Measurements from ENCODE around the gene A3GALT2. TPM values are rescaled to one million over a fixed set of nuclear protein-coding genes. Genes with fewer than 3 reads are reported as not detected.

The A3GALT2 gene
- total RNA-seq, 2 experiments from 2014 or later, result not detected

DNA sequence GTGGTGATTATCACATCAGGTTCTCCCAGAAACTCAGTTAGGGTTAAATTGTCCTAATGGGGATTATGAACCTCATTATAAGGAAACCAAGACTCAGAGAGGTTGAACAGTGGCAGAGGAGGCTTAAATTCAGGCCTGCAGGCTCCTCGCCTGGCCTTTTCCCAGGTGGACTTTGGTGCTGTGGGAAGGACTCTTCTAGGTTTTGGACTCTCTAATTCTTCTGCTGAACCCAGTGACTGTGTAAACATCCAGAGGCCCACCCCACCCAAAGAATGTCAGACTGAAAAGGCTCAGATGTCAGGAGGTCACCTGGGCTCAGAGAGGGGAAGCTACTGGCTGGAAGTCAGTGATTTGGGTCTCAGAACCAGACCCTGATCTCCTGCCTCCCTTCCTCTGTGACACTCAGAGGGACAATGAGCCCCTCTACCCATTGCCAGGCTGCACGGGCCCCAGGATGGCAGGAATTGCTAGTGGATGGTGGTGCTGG is 62.1 kb downstream of the A3GALT2 start:
- ChIA-PET POLR2A (no interaction called here), CTCF (ENCODE audit: unreplicated experiment) (interaction anchor here (1.1 kb wide), 1 partner anchor 78 kb away, joined by 3 read pairs; the partner anchor contains the start of gene TRIM62)
- H3K36me3 ChIP-seq (ENCODE audit: insufficient read depth, low read length), result no peaks in the 10 kb centered on the region
- peaks cover 27% of the 10 kb centered on the region for H3K4me1 ChIP-seq (ENCODE audit: insufficient read depth, low read length, poor library complexity, severe bottlenecking)
- H4K20me1 ChIP-seq (ENCODE audit: insufficient read depth, low read length), result no peaks in the 10 kb centered on the region
- no TSS peak for BruUV-seq (replicated peaks)
- H3K4me3 ChIP-seq (ENCODE audit: low read depth, low read length, poor library complexity, severe bottlenecking), result no peak overlapping the region
- intact Hi-C loops (cut with micrococcal nuclease; ENCODE audit: unreplicated experiment), result no loop called here
- no peak for DNase-seq (ENCODE audit: low spot score)
- H3K9me2 ChIP-seq (ENCODE audit: insufficient read depth, low read length), result no peaks in the 10 kb centered on the region
- H2AFZ ChIP-seq (ENCODE audit: low read length), result no peak overlapping the region
- H3K9me3 ChIP-seq (ENCODE audit: low read length), result no peaks in the 10 kb centered on the region
- no peak for TF ChIP-seq EZH2phosphoT487 (IDR thresholded peaks at IDR 0.05; ENCODE audit: borderline replicate concordance, low read depth, low read length)
- TF ChIP-seq, protein P1, sequence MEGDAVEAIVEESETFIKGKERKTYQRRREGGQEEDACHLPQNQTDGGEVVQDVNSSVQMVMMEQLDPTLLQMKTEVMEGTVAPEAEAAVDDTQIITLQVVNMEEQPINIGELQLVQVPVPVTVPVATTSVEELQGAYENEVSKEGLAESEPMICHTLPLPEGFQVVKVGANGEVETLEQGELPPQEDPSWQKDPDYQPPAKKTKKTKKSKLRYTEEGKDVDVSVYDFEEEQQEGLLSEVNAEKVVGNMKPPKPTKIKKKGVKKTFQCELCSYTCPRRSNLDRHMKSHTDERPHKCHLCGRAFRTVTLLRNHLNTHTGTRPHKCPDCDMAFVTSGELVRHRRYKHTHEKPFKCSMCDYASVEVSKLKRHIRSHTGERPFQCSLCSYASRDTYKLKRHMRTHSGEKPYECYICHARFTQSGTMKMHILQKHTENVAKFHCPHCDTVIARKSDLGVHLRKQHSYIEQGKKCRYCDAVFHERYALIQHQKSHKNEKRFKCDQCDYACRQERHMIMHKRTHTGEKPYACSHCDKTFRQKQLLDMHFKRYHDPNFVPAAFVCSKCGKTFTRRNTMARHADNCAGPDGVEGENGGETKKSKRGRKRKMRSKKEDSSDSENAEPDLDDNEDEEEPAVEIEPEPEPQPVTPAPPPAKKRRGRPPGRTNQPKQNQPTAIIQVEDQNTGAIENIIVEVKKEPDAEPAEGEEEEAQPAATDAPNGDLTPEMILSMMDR (conservative IDR thresholded peaks at IDR 0.05; ENCODE audit: low read length), result no peak
- no peak overlapping the region for H3K27ac ChIP-seq (ENCODE audit: low read depth, low read length, poor library complexity, severe bottlenecking)
- H3K4me2 ChIP-seq (ENCODE audit: low read length), result peak overlapping the region; percentile 95
- H3K79me2 ChIP-seq (ENCODE audit: insufficient read depth, low read depth, low read length), result peaks cover 12% of the 10 kb centered on the region

GRCh38 chr1:33257772-33258712 is 62.9 kb downstream of the A3GALT2 start:
- H3K4me1 ChIP-seq (ENCODE audit: insufficient read depth, low read length, poor library complexity, severe bottlenecking), result peaks cover 27% of the 10 kb centered on the region
- H3K4me3 ChIP-seq (ENCODE audit: low read depth, low read length, poor library complexity, severe bottlenecking), result peak overlapping the region; percentile 73
- peaks cover 12% of the 10 kb centered on the region for H3K79me2 ChIP-seq (ENCODE audit: insufficient read depth, low read depth, low read length)
- H4K20me1 ChIP-seq (ENCODE audit: insufficient read depth, low read length), result no peaks in the 10 kb centered on the region
- H3K4me2 ChIP-seq (ENCODE audit: low read length), result peak overlapping the region; percentile 95
- intact Hi-C loops (cut with micrococcal nuclease; ENCODE audit: unreplicated experiment), result loop anchor here (2.0 kb wide), 1 partner anchor 77 kb away; no protein-coding TSS in a partner anchor
- ChIA-PET POLR2A (interaction anchor here (1.1 to 1.4 kb wide), 3 partner anchors 21 to 131 kb away, joined by 3 to 8 read pairs (median 3); partner anchors contain the start of gene TRIM62), CTCF (ENCODE audit: unreplicated experiment) (interaction anchor here (1.1 kb wide), 1 partner anchor 77 kb away, joined by 3 read pairs; the partner anchor contains the start of gene TRIM62)
- no TSS peak for BruUV-seq (replicated peaks)
- H3K9me2 ChIP-seq (ENCODE audit: insufficient read depth, low read length), result no peaks in the 10 kb centered on the region
- DNase-seq (ENCODE audit: low spot score), result peak; percentile 41
- H3K27ac ChIP-seq (ENCODE audit: low read depth, low read length, poor library complexity, severe bottlenecking), result peak overlapping the region; percentile 73
- no peaks in the 10 kb centered on the region for H3K36me3 ChIP-seq (ENCODE audit: insufficient read depth, low read length)
- H2AFZ ChIP-seq (ENCODE audit: low read length), result peak overlapping the region; percentile 93; the same call in 1 of the 2 replicates
- no peak for TF ChIP-seq EZH2phosphoT487 (IDR thresholded peaks at IDR 0.05; ENCODE audit: borderline replicate concordance, low read depth, low read length)
- TF ChIP-seq, protein P1 (conservative IDR thresholded peaks at IDR 0.05; ENCODE audit: low read length), result no peak
- H3K9me3 ChIP-seq (ENCODE audit: low read length), result no peaks in the 10 kb centered on the region
